ENCODE data around the gene SLC26A1.
"Not testable (repeated sequence)": the region's sequence is repeated elsewhere in the genome, so short reads cannot be mapped to it uniquely, and the experiment has no call there.

Gene SLC26A1

DNA sequence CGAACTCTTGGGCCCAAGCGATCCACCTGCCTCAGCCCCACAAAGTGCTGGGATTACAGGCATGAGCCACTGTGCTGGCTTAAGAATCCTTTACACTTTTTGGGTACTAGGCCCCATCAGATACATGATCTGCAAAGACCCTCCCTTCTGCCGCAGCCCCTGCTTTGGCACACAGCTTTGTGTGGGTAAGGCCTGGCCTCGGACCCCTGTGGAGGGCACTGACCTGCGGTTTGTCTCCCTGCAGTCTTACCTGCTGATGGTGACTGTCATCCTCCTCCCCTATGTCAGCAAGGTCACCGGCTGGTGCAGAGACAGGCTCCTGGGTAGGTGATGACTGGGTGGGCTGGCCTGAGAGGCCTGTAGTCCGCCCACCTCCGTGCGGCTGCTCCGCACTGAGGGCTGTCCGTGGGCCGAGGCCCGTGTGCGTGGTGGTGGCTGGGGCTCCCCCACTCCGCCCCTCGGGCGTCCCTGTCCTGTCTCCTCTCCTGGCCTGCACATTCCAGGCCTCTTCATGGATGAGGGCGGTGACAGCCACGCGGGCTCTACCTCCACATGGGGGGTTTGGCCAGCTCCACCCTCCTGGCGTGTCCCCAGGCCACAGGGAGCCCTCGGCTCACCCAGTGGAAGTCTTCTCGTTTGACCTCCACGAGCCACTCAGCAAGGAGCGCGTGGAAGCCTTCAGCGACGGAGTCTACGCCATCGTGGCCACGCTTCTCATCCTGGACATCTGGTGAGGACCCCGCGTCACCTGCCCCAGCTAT is 37.9 kb downstream of the SLC26A1 start:
- DNase-seq (ENCODE audit: low read depth in 2 of 2) = no peak

DNA sequence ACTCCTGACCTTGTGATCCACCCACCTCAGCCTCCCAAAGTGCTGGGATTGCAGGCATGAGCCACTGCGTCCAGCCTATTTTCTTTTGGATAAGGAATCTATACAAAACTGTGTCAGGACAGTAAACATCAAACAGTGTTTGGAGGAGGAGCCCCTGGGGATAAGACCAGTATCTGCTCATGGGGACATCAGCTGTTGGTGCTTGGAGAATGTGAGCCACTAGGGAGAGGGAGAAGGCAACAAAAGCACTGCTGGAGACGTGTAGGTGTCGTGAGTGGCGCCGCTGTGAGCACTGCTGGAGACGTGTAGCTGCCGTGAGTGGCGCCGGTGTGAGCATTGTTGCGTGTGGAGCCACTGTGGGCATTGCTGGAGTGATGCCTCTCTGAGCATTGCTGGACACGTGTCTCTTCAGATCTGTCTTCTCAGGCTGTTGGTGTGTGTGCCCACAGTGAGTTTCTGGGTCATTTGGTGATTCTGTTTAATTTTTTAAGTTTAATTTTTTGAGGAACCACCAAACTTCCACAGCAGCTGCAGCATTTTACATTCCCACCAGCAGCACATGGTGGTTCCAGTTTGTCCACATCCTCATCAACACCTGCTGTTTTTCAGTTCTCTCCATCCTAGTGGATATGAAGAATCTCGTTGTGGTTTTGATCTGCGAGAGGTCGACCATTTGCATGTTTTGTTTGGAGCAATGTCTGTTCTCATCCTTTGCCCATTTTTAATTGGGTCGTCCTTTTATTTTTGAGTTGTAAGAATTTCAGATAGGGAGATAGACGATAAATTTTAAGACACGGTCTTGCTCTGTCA is 38.8 kb downstream of the SLC26A1 start:
- DNase-seq (ENCODE audit: low read depth in 2 of 2) = no peak

- no peak for DNase-seq (ENCODE audit: low read depth in 2 of 2)
Observed at GRCh38 chr4:953574-953915, 39.7 kb downstream of the SLC26A1 start.

DNA sequence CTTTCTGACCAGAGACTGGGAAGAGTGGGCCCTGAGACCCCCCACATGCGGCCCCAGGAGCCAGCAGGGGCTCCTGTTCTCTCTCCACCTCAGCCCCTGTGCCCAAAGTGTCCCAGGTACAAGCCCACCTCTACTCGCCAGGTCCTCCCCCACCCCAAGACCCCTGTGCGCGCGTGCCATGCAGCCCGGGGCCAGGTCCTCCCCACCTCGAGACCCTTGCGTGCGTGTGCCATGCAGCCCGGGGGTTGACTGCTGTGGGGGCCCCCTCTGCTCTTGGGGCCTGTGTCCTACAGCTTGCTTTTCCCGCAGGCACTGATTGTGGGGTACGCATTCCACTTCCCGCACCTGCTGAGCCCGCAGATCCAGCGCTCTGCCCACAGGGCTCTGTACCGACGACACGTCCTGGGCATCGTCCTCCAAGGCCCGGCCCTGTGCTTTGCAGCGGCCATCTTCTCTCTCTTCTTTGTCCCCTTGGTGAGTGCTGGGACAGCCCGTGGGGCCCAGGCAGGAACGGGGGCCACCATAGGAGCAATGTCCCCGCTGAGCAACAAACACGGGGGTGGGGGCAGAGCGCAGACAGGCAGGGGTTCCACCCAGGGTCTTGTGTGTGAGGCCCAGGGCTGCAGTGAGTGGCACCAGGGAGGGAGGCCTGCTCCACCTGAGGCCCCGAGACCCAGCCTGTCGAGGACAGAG is 40.2 kb downstream of the SLC26A1 start:
- no peak for DNase-seq (ENCODE audit: low read depth in 2 of 2)

DNA sequence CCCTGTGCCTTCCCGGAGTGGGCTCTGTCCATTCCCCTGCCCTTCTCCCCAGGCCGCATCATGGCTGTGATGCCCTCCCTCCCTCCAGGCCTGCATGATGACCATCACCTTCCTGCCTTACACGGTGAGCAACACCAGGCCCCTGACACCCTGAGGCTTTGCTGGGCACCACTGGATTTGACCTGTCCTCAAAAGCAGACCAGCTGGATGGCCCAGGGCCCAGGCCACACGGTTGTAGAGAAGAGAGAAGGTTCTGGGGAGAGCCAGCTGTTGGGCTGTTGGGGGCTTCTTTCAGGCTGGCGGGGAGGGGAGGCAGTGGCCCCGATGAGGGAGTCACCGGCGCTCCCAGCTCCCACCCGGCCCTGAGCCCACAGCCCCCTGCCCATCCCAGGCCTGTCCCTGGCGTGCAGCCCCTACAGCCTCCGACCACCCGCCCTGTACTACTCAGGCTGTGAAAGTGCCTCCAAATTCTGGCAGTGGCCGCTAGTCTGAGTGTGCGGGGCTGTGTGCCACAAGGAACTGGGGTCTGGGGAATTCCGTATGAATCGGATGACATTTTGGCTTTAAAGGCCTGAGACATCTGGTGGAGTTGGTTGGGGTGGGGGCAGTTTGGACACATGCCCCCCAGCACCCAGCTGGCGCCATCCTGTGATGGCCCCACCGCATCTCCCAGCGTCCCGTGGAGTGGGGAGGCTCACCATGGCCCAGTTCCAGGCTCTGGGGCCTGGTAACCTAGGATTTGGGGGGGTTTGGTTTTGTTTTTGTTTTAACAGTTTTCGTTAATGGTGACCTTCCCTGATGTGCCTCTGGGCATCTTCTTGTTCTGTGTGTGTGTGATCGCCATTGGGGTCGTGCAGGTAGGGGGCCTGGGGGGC is 41.4 kb downstream of the SLC26A1 start:
- no peak for DNase-seq (ENCODE audit: low read depth in 2 of 2)

- no peak for DNase-seq (ENCODE audit: low read depth in 2 of 2)
Observed at GRCh38 chr4:951186-951585, 42.0 kb downstream of the SLC26A1 start.

DNA sequence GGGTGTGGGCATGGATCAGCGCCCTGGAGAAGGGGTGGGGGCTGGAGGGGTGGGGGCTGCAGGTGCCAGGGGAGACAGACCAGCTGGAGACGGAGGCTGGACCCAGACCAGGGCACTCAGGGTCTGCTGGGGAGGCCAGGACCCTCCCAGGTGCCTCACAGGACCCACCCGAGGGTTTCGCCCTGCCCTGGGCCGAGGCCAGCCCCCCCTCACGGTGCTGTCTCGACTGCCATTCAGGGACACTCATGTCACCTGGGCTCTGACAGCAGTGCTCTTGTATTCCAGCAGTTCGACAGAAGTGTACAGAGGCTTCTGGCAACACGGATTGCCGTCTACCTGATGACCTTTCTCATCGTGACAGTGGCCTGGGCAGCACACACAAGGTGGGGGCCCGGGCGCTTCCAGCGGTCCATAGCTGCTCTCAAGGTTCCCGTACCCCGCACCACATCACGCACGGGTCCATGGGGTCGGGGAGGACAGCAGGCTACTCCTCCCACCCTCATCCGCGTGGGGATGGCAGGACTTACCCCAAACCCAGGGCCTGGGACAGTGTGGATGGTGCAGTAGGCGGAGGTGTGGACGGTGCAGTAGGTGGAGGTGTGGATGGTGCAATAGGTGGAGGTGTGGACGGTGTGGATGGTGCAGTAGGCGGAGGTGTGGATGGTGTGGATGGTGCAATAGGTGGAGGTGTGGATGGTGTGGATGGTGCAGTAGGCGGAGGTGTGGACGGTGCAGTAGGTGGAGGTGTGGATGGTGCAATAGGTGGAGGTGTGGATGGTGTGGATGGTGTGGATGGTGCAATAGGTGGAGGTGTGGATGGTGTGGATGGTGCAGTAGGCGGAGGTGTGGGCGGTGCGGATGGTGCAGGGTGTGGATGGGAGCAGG is 42.8 kb downstream of the SLC26A1 start:
- no peak for DNase-seq (ENCODE audit: low read depth in 2 of 2)

DNA sequence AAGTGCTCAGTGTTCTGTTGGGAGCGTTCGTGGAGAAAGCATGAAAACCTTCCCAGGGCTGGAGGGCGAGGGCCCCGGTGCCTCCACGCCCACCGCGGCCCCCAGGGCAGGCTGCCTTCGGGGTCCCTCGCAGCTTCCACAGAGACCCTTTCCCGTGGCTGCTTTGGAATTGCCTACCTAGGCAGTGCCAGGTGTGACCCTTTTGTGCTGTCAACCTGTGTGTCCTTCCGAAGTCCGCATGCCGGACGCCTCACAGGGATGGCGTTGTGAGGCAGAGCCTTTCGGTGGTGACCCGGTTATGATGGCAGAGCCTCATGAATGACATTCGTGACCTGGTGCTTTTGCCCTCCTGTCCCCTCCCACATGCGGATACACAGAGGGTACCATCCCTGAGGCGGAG is 43.5 kb downstream of the SLC26A1 start:
- DNase-seq (ENCODE audit: low read depth in 2 of 2) = no peak

GRCh38 chr4:948936-949300 is 44.3 kb downstream of the SLC26A1 start:
- DNase-seq (ENCODE audit: low read depth in 2 of 2) = no peak

DNA sequence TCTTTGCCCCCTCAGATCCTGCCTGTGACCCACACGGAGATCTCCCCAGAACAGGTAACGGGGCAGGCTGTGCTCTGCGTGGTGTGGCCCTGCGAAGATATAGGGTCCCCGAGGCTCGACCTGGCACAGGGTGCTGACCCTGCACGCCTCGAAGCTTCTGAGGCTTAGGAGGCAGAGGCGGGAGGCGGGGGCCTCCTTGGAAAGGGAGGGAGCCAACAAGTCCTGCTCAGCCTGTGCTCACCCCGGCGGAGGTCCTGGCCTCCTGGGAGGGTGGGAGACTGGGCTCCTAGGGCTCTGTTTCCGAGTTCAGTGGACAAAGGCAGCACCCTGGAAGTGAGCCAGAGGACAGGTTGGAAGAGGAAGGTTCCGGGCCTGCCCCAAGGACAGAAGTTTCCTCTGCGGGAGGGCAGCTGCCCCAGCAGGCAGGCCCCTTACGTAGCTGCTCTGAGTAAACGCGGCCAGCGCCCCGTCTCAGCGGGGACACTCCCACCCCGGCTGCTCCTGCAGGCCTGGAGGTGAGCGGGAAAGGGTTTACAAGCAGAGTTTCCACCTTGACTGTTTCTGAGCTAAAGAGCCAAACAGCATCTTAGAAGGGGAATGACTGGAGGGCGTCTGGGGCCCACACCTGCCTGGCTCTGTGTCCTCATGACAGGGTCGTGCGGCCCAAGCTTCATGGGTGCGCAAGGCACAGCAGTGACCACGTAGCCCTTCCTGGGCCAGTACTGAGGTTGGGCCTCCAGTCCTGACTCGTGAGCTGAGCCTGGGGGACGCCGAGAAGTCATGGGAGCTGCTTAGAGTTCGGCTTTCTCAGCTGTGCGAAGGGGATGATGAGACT is 44.9 kb downstream of the SLC26A1 start:
- DNase-seq (ENCODE audit: low read depth in 2 of 2) = no peak

DNA sequence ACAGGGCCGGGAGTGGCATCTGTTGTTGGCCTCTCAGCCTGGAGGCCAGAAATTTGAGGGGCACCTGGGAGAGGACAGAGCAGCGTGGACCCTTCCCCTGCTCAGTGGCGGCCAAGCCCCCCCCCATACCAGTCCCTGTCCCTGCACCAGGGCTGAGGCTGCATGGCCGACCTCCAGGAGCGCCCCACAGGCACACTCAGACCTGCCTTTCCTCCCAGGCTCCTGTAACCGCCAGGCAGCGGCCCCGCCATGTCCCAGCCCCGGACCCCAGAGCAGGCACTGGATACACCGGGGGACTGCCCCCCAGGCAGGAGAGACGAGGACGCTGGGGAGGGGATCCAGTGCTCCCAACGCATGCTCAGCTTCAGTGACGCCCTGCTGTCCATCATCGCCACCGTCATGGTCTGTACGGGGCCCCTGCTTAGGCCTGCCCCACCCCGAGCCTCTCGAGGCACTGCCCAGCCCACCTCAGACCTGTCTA is 45.7 kb downstream of the SLC26A1 start:
- DNase-seq (ENCODE audit: low read depth in 2 of 2) = no peak

GRCh38 chr4:946517-947471 is 46.4 kb downstream of the SLC26A1 start:
- DNase-seq (ENCODE audit: low read depth in 2 of 2) = no peak

DNA sequence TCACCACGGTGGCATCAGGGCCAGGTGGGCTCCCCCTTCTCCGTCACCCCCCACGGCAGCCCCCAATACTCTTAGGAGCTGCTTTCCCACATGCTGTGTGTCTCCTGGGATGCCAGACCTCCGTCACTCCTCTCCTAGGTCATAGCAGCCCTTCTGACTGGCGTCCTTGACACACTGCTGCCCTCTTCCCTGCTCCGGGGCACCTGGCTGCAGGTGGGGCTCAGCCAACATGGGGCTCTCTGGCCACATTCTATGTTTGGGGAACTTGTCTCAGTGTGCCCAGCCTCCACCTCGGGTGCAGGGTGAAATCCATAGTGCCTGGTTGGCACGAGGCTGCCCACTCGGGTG is 47.1 kb downstream of the SLC26A1 start:
- no peak for DNase-seq (ENCODE audit: low read depth in 2 of 2)

DNA sequence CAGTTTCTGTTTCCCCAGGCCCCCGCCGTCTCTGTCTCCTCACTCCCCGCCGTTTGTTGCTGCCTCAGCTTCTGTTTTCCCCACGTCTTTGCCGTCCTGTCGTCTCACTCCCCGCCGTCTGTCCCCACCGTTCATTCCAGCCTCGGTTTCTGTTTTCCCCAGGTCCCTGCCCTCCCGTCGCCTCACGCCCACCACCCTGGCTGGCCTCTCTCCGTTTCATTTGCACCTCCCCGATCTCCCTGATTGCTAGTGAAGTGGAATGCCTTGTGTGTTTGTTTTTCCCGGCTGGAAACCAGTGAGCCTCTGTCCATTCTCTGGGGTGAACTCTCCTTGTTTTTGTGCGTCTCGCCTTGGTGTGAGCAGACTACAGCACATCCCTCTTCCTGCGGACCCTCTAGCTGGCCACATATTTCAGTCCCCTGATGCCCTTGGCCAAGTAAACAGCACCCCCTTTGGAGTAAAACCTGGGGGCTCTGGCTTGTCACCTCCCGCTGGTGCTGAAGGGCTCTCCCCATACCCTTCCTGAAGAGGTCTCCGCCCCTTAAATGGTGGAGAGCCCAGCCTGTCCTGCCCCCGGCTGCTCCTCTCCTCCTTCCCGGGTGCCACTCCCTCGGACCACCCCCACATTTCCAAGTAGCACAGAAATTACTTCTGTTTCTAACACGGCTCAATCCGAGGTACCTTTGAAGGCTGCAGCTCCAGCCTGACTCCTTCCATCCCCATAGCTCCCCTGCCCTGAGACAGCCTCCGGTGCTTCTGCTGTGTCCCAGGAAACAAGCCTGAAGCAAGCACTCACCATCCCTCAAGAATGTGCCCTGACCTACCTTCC is 47.7 kb downstream of the SLC26A1 start:
- DNase-seq (ENCODE audit: low read depth in 2 of 2) = no peak

- DNase-seq (ENCODE audit: low read depth in 2 of 2) = not testable (repeated sequence)
Observed at GRCh38 chr4:939508-939907, 53.7 kb downstream of the SLC26A1 start.

Measured in stimulated activated CD8-positive, alpha-beta memory T cell treated with anti-CD3 and anti-CD28 coated beads, Interleukin-2, amount 100 ng/mL, for 1 hour (primary cell).